Mesendoderm (in vitro differentiated cells): ENCODE measurements around the gene RALY.

Source experiments
- DNase-seq: peaks from one replicate; pipeline ENCODE4 v3.0.0; 2013
- H2AK5ac ChIP-seq: 2 replicates; pipeline ENCODE4 v1.6.1; 2013; ENCODE audit warnings: low read length, inconsistent platforms
- H2BK120ac ChIP-seq: 2 replicates; pipeline ENCODE4 v1.6.1; 2013; ENCODE audit warnings: low read depth, mild to moderate bottlenecking, low read length, moderate library complexity, mixed read lengths
- H2BK15ac ChIP-seq: replicated peaks from 2 replicates; pipeline ENCODE4 v1.6.1; 2013; ENCODE audit warnings: low read depth, mild to moderate bottlenecking, moderate library complexity
- H2BK5ac ChIP-seq: 2 replicates; pipeline ENCODE4 v1.6.1; 2013; ENCODE audit warnings: low read length, inconsistent platforms
- H3K18ac ChIP-seq: 2 replicates; pipeline ENCODE4 v1.6.1; 2013; ENCODE audit warnings: mild to moderate bottlenecking, low read length, mixed read lengths
- H3K23ac ChIP-seq: one replicate; pipeline ENCODE4 v1.6.1; 2013; ENCODE audit warnings: low read length
- H3K27ac ChIP-seq: 2 replicates; pipeline ENCODE4 v1.5.1; 2013; ENCODE audit warnings: low read depth, mild to moderate bottlenecking, inconsistent platforms, low read length, moderate library complexity
- H3K27me3 ChIP-seq: 2 replicates; pipeline ENCODE4 v1.6.1; 2013; ENCODE audit warnings: low read length, control low read depth, mild to moderate bottlenecking, inconsistent platforms; ENCODE audit not compliant: insufficient read depth, poor library complexity
- H3K36me3 ChIP-seq: 2 replicates; pipeline ENCODE4 v1.6.1; 2013; ENCODE audit warnings: low read length, inconsistent platforms; ENCODE audit not compliant: control insufficient read depth, insufficient read depth
- H3K4ac ChIP-seq: one replicate; pipeline ENCODE4 v1.6.1; 2013; ENCODE audit warnings: low read depth, mild to moderate bottlenecking, low read length, moderate library complexity
- H3K4me1 ChIP-seq: 2 replicates; pipeline ENCODE4 v1.6.1; 2013; ENCODE audit warnings: low read depth, low read length, inconsistent platforms; ENCODE audit not compliant: control insufficient read depth
- H3K4me2 ChIP-seq: 2 replicates; pipeline ENCODE4 v1.6.1; 2013; ENCODE audit warnings: low read length
- H3K4me3 ChIP-seq: 2 replicates; pipeline ENCODE4 v1.5.1; 2013; ENCODE audit warnings: mild to moderate bottlenecking, low read length
- H3K56ac ChIP-seq: one replicate; pipeline ENCODE4 v1.6.1; 2013; ENCODE audit warnings: low read length
- H3K79me1 ChIP-seq: 2 replicates; pipeline ENCODE4 v1.6.1; 2013; ENCODE audit warnings: low read length, inconsistent platforms
- H3K79me2 ChIP-seq: 2 replicates; pipeline ENCODE4 v1.6.1; 2013; ENCODE audit warnings: mild to moderate bottlenecking, low read length; ENCODE audit not compliant: control insufficient read depth, insufficient read depth
- H3K9ac ChIP-seq: 2 replicates; pipeline ENCODE4 v1.6.1; 2013; ENCODE audit warnings: low read length, inconsistent platforms
- H4K5ac ChIP-seq: one replicate; pipeline ENCODE4 v1.6.1; 2013; ENCODE audit warnings: low read length
- H4K8ac ChIP-seq: one replicate; pipeline ENCODE4 v1.6.1; 2013; ENCODE audit warnings: low read depth, mild to moderate bottlenecking, control low read depth, low read length, moderate library complexity
- WGBS: extraction: QIAGEN DNeasy Blood & Tissue Kit; methylation state at CpG from one replicate; pipeline ENCODE4 v1.1.7; 2013; ENCODE audit warnings: low lambda C conversion rate, missing lambda C conversion rate; ENCODE audit not compliant: insufficient coverage; ENCODE audit errors: extremely low coverage; 5-methylcytosine and 5-hydroxymethylcytosine counted together

The RALY gene

DNA sequence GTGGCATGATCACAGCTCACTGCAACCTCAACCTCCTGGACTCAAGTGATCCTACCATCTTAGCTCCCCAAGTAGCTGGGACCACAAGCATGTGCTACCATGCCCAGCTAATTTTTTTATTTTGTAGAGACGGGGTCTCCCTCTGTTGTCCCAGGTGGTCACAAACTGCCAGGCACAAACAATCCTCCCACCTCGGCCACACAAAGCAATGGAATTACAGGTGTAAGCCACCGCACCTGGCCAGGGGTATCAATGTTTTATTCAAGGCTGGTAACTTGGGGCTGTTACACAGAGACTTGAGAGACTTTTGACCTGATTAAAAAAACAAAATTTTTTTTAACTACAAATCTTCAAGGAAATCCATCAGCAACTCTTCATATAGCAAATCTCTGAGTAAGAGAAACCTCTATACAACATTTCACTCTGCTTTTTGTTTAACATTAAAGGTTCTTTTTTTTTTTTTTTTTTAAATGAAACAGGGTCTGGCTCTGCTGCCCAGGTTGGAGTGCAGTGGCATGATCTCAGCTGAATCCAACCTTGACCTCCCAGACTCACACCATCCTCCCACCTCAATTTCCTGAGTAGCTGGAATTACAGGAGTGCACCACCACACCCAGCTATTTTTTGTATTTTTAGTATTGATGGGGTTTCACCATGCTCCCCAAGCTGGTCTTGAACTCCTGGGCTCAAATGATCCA is 112.4 kb downstream of the RALY start:
- Histone ChIP-seq H3K9ac (no peak overlapping the region), H3K4me3 (no peak overlapping the region), H4K8ac (no peak overlapping the region), H3K4me2 (no peak overlapping the region), H3K23ac (no peak overlapping the region), H3K4ac (no peak overlapping the region), H3K4me1 (peaks cover 3% of the 10 kb centered on the region), H2AK5ac (no peak overlapping the region), H2BK5ac (no peak overlapping the region), H3K27ac (no peak overlapping the region), H3K18ac (no peak overlapping the region), H3K27me3 (no peaks in the 10 kb centered on the region), H3K56ac (no peak overlapping the region), H2BK15ac (no peak overlapping the region), H3K36me3 (peaks cover 15% of the 10 kb centered on the region), H3K79me1 (peaks cover 10% of the 10 kb centered on the region), H2BK120ac (no peak overlapping the region), H3K79me2 (peaks cover 75% of the 10 kb centered on the region), H4K5ac (no peak overlapping the region)
- DNase-seq, result no peak
- no CpG with 5 or more reads among the region's 3 CpGs for WGBS

DNA sequence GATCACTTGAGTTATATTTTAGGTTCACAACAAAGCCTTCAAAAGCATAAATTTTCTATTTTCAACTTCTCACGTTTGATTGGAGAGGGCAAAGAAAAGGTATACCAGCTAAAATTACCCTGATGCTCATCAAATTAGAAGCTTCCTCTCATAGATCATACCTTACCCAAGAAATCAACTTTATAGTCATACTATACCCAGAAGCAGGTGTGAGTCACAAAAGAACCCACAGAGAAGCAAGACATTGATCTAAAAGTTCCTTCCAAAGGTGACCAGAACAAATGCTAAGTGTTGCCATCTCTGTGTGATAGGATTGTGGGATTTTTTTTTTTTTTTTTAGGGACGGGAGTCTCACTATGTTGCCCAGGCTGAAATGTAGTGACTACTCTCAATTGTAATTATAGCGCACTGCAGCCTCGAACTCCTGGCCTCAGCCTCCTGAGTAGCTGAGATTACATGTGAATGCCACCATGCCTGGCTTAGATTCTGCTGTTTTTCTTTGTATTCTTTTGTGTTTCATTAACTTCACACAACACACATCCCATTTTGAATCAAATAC is 115.0 kb downstream of the RALY start:
- Histone ChIP-seq H4K8ac (no peak overlapping the region), H4K5ac (no peak overlapping the region), H3K23ac (no peak overlapping the region), H2BK15ac (no peak overlapping the region), H3K4ac (no peak overlapping the region), H2BK120ac (no peak overlapping the region), H3K79me1 (peaks cover 8% of the 10 kb centered on the region), H3K4me1 (peaks cover 3% of the 10 kb centered on the region), H3K18ac (no peak overlapping the region), H3K4me3 (no peak overlapping the region), H3K36me3 (peaks cover 8% of the 10 kb centered on the region), H3K4me2 (peak overlapping the region; percentile 14), H3K9ac (peak overlapping the region; percentile 39), H3K56ac (no peak overlapping the region), H2AK5ac (no peak overlapping the region), H3K79me2 (peaks cover 74% of the 10 kb centered on the region), H2BK5ac (no peak overlapping the region), H3K27ac (no peak overlapping the region), H3K27me3 (no peaks in the 10 kb centered on the region)
- no CpG with 5 or more reads among the region's 4 CpGs for WGBS
- DNase-seq, result no peak

GRCh38 chr20:34109442-34109841 is 115.7 kb downstream of the RALY start:
- Histone ChIP-seq H4K5ac (no peak overlapping the region), H3K9ac (no peak overlapping the region), H2BK120ac (no peak overlapping the region), H3K4me2 (no peak overlapping the region), H3K4me1 (peaks cover 3% of the 10 kb centered on the region), H3K79me2 (peaks cover 69% of the 10 kb centered on the region), H2BK15ac (no peak overlapping the region), H3K4me3 (no peak overlapping the region), H4K8ac (no peak overlapping the region), H3K18ac (no peak overlapping the region), H3K23ac (no peak overlapping the region), H3K4ac (no peak overlapping the region), H2BK5ac (no peak overlapping the region), H3K79me1 (peaks cover 6% of the 10 kb centered on the region), H2AK5ac (no peak overlapping the region), H3K27ac (no peak overlapping the region), H3K27me3 (no peaks in the 10 kb centered on the region), H3K36me3 (peaks cover 5% of the 10 kb centered on the region), H3K56ac (no peak overlapping the region)
- DNase-seq, result no peak
- WGBS, result no CpG with 5 or more reads among the region's 6 CpGs

DNA sequence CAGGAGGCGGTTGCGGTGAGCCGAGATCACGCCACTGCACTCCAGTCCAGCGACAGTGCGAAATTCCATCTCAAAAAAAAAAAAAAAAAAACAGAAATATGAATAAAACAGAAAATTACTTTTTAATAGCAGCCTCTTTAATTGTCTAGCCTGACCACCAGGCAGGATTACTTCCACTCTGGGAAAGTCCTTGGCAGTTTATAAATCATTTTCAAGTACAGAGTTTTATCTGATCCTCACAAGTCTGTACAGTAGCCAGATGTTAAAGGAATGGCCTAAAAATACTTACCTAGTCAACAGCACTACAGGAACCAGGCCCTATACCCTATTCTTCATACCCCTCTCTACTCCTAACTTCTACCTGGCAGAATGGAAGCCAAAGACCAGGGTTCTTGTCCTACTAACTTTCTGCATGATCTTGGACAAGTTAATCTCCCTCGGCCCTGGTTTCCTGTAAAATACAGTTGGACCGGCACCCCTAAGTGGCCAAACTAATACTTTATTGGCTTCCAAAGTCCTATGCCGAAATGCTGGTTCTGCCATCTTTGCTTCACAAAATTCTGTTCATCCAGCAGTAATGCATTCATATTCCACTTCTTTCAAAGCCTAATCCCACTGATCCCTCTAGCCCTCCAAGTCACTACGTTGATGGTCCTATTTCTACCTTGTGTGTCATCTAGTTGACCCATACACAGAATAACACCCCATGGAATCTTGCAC is 116.5 kb downstream of the RALY start:
- peak overlapping the region; percentile 98 for H3K9ac ChIP-seq
- WGBS, result no CpG with 5 or more reads among the region's 10 CpGs
- H3K4me2 ChIP-seq, result peak overlapping the region; percentile 81
- no peak overlapping the region for H3K18ac ChIP-seq
- H3K27ac ChIP-seq, result no peak overlapping the region
- no peak overlapping the region for H4K5ac ChIP-seq
- H3K79me2 ChIP-seq, result peaks cover 63% of the 10 kb centered on the region
- H3K4ac ChIP-seq, result no peak overlapping the region
- no peak overlapping the region for H4K8ac ChIP-seq
- peak overlapping the region; percentile 74 for H3K4me3 ChIP-seq
- H2BK15ac ChIP-seq, result no peak overlapping the region
- H2AK5ac ChIP-seq, result no peak overlapping the region
- H2BK120ac ChIP-seq, result no peak overlapping the region
- no peaks in the 10 kb centered on the region for H3K27me3 ChIP-seq
- peaks cover under 1% of the 10 kb centered on the region for H3K36me3 ChIP-seq
- peaks cover 3% of the 10 kb centered on the region for H3K4me1 ChIP-seq
- no peak for DNase-seq
- H3K56ac ChIP-seq, result peak overlapping the region; percentile 79
- no peak overlapping the region for H2BK5ac ChIP-seq
- no peak overlapping the region for H3K23ac ChIP-seq
- H3K79me1 ChIP-seq, result peaks cover 2% of the 10 kb centered on the region

GRCh38 chr20:34110745-34111641 is 117.3 kb downstream of the RALY start:
- WGBS, result no CpG with 5 or more reads among the region's 22 CpGs
- DNase-seq, result peak; percentile 66
- H3K9ac ChIP-seq, result peak overlapping the region; percentile 98

More at GRCh38 chr20:34110745-34111641, 117.3 kb downstream of the RALY start:
- Histone ChIP-seq H3K23ac (no peak overlapping the region), H4K8ac (peak overlapping the region; percentile 70), H3K36me3 (no peaks in the 10 kb centered on the region), H4K5ac (no peak overlapping the region), H3K79me2 (peaks cover 57% of the 10 kb centered on the region), H2AK5ac (no peak overlapping the region), H3K56ac (peak overlapping the region; percentile 96), H3K4ac (peak overlapping the region; percentile 93), H3K79me1 (peaks cover 2% of the 10 kb centered on the region), H3K18ac (peak overlapping the region; percentile 98), H2BK120ac (no peak overlapping the region), H3K4me3 (peak overlapping the region; percentile 74), H3K4me2 (peak overlapping the region; percentile 81), H3K27ac (peak overlapping the region; percentile 90), H3K4me1 (peaks cover 3% of the 10 kb centered on the region), H3K27me3 (no peaks in the 10 kb centered on the region), H2BK15ac (no peak overlapping the region), H2BK5ac (no peak overlapping the region)
